NCI-H82 (cell line): ENCODE data around the gene KRTAP9-8.
"Not testable (repeated sequence)": the region's sequence is repeated elsewhere in the genome, so short reads cannot be mapped to it uniquely, and the experiment has no call there.

Source experiments
- DNase-seq: peaks from one replicate; lab custom pipeline; 2025; lab: John Stamatoyannopoulos, UW

Gene KRTAP9-8

DNA sequence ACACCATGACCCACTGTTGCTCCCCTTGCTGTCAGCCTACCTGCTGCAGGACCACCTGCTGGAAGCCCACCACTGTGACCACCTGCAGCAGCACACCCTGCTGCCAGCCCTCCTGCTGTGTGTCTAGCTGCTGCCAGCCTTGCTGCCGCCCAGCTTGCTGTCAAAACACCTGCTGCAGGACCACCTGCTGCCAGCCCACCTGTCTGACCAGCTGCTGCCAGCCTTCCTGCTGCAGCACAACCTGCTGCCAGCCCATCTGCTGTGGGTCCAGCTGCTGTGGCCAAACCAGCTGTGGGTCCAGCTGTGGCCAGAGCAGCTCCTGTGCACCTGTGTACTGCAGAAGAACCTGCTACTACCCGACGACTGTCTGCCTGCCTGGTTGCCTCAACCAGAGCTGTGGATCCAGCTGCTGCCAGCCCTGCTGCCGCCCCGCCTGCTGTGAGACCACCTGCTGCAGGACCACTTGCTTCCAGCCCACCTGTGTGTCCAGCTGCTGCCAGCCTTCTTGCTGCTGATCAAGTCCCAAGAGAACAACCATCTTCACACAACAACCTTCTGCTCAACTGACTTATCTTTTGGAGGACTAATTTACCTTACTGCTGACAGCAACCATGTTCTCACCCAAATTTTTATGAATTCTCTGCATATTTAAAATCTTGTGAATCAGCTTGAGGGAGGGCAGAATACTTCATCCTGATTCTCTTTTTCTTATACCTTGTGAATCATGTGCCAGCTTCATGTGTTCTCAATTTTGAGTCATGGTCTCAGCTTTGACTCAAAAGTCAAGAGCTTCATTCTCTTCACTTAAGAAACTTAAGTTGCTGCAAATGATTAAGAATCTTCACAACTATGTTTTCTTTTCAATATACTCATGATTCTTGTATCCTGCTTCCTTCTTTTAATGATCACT lies 17.8 kb downstream of the KRTAP9-8 start, which contains the start of gene KRTAP9-9:
Gene KRTAP9-9, plus strand, starts transcription at position 4 of the 910 bp plus-strand sequence.
- DNase-seq, result not testable (repeated sequence)

DNA sequence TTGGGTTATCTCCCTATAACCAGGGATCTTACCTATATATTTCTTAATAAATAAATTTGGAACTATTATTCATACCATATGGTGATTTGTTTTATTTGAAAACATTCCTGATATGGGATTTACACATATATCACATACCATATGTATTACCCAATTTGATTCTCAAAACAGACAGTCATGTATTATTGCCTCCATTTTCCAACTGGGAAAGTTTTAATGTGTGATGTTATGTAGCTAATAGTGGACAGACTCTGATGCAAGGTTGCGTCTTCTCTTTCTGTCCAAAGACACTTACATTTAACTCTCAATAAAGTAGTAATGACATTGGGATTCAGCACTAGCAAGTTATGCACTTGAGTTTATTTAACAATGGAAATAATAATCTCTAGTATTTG lies 18.5 kb downstream of the KRTAP9-8 start:
- DNase-seq, result no peak

DNA sequence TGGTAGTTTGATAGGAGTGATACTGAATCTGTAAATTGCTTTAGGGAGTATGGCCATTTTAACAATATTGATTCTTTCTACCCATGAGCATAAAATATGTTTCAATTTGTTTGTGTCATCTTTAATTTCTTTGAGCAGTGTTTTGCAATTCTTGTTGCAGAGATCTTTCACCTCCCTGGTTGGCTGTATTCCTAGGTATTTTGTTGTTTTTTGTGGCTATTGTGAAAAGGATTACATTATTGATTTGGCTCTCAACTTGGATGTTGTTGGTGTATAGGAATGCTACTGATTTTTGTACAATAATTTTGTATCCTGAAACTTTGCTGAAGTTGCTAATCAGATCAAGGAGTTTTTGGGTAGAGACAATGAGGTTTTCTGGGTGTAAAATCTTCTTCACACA lies 20.6 kb downstream of the KRTAP9-8 start:
- DNase-seq, result no peak

DNA sequence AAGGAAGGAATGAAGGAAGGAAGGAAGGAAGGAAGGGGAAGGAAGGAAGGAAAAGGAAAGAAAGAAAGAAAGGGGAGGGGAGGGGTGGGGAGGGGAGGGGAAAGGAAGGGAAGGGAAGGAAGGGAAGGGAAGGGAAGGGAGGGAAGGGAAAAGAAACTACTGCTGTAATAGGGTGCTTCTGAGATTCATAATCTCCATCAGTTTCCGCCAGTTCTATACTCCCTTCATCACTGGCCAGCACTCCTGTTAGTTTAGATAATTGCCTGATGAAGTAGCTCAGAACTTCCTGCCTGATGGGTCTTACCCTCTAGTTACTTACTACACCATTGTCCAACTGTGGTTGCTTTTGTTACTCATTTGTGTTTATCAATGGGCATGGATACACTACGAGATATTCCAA lies 25.4 kb downstream of the KRTAP9-8 start:
- DNase-seq, result no peak

DNA sequence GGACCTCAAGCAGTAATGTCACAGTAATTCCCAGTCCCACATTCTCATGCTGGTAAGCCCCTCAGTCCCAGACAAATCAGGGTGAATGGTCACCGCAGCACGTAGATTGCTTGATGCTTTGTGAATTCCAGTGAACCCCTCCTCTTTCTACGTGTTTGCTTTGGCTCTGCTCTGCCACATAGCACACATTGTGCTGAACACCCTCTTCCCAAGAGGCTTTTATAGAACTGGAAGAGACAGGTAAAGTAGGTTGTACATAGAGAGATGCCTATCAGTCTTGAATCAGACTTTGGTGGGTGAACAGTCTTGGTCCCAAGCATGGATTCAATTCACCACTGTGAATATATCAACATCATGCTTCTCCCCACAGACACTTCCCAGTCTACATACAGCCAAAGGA lies 26.8 kb downstream of the KRTAP9-8 start:
- DNase-seq, result no peak

DNA sequence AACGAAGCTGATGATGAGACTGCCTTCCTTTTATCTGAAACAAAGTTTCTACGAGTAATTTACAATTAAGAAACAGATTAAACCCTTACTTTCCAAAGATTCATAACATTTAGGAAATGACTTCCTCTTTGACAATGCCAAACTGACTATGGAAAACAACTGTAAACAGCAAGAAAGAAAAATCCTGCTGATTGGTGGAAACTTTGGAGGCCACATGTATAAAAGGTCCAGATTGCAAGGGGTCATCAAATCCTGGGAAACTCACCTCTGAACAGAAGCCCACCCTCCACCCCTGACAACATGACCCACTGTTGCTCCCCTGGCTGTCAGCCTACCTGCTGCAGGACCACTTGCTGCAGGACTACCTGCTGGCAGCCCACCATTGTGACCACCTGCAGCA lies 27.3 kb downstream of the KRTAP9-8 start, which contains the start of gene KRTAP9-6:
Gene KRTAP9-6, plus strand, starts transcription at position 301 of the 400 bp plus-strand sequence. Its CDS starts 0 bp downstream, at position 301.
- no peak for DNase-seq

DNA sequence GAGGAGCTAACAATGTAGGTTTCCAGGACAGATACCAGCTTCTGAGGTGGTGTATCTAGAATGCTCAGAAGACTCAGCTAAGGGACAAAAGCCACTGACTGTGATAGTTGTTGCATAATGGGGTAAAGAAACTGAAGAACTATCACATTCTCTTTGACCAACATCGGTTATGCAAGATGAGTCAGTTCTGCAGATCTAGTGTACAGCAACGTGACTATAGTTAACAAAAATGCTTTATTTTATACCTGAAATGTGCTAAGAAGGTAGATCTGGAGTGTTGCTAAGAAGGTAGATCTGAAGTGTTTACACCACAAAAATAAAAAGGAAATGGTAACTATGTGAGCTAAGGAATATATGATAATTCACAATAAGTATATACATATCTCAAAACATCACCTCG lies 29.9 kb downstream of the KRTAP9-8 start:
- no peak for DNase-seq

DNA sequence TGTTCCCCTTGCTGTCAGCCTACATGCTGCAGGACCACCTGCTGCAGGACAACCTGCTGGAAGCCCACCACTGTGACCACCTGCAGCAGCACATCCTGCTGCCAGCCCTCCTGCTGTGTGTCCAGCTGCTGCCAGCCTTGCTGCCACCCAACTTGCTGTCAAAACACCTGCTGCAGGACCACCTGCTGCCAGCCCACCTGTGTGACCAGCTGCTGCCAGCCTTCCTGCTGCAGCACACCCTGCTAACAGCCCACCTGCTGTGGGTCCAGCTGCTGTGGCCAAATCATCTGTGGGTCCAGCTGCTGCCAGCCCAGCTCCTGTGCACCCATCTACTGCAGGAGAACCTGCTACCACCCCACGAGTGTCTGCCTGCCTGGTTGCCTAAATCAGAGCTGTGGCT lies 33.5 kb downstream of the KRTAP9-8 start:
- DNase-seq, result not testable (repeated sequence)

DNA sequence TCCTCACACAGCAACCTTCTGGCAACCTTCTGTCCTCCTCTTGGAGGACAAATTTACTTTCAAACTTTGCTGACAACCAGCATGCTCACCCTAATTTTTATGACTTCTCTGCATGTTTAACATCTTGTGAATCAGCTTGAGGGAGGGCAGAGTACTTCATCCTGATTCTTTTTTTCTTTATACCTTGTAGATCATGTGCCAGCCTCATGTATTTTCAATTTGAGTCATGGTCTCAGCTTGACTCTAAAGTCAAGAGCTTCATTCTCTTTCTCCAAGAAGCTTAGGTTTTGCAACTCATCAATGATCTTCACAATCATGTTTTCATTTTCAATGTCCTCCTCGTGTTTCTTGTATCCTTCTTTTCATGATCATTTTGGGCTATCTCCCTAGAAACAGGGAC lies 34.1 kb downstream of the KRTAP9-8 start:
- no peak for DNase-seq

DNA sequence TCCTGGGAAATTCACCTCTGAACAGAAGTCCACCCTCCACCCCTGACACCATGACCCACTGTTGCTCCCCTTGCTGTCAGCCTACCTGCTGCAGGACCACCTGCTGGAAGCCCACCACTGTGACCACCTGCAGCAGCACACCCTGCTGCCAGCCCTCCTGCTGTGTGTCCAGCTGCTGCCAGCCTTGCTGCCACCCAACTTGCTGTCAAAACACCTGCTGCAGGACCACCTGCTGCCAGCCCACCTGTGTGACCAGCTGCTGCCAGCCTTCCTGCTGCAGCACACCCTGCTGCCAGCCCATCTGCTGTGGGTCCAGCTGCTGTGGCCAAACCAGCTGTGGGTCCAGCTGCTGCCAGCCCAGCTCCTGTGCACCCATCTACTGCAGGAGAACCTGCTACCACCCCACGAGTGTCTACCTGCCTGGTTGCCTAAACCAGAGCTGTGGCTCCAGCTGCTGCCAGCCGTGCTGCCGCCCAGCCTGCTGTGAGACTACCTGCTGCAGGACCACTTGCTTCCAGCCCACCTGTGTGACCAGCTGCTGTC lies 37.9 kb downstream of the KRTAP9-8 start, which contains the start of gene KRTAP9-7:
Gene KRTAP9-7, plus strand, starts transcription at position 51 of the 543 bp plus-strand sequence. Its CDS starts 0 bp downstream, at position 51.
- DNase-seq, result not testable (repeated sequence)

DNA sequence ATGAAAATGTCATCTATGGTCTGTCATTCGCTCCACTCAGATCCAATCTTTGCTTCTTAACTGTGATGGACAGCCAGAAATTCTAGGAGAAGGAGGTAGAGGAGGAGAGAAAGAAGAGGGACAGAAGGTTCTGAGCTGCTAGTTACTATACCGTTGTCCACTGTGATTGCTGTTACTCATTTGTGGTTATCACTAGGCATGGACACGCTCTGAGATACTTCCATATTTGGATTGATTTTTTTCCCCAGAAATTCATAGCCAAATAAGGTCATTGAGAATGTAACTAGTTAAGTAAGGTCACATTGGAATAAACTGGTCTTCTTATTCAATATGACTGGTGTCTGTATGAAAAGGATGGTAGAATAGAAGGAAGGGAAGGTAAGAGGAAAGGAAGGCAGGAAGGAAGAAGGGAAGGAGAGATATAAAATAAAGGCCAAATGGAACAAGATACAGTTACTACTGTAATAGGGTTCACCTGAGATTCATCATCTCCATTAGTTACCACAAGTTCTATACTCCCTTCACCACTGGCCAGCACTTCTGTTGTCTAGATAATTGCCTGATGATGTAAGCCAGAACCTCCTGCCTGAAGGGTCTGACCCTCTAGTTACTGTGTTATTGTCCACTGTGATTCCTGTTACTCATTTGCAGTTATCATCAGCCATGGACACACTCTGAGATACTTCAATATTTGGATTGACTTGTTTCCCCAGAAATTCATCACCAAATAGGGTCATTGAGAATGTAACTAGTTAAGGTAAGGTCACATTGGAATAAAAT lies 40.6 kb downstream of the KRTAP9-8 start:
- DNase-seq, result no peak

DNA sequence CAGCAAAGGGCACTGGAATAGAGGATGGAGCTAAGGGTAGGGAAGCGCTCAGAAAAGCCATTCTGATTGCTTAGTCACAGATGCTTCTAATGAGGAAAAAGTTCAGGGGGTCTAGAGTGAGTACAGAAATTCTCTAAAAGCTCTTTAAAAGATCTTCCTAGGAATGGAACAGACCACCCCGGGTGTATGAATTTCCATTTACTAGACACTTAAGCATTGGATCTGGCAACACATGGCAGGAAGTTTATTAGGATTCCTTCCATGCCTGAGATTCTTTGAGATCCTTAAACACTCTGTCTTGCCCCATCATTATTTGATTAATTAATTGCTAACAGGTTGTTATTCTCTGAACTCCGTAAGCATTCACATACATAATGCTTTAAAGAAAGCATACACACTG lies 46.2 kb downstream of the KRTAP9-8 start:
- no peak for DNase-seq

DNA sequence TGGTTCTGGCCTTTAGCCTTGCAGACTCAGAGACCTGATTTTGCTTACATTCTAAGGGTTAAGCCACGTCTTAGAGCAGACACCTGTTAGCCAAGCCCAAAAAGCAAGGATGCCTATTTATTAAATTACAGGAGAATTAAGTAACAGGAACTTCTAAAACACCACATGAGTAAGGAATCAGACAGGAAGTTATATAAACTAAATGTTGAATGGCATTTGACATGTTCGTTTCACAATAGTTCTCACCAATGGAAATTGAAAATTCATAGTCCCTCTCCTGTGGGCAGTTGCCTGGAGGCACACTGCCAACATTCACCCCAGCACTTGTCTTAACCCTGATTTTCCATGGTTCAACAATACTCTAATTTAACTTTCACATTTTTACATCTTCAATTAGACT lies 46.7 kb downstream of the KRTAP9-8 start:
- no peak for DNase-seq

DNA sequence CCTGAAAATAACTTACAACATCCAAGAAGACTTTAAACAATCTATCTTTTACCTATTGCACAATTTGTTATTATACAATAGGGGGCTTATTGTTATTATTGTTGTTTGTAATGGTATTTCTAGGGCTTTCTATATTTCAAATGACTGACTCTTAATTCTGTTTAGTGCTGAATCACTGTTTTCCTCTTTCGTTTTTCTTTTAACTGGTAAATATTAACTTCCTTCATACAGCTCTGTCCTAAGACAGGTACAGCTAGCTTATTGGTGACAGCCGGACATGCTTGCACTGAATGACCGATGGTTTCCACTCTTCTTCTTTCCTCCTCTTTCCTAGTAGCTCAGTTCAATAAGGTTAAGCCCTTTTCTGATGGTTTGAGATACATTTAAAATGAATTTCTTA lies 49.3 kb downstream of the KRTAP9-8 start:
- DNase-seq, result no peak
